WTC11 (cell line): ENCODE measurements around the gene PLLP.

Source experiments
- CREM ChIP-seq: sonication (generic); formaldehyde crosslinking; IDR thresholded peaks from 2 replicates; pipeline ENCODE4 v1.8.1; 2022; ENCODE audit warnings: mild to moderate bottlenecking, missing genetic modification reagents, moderate library complexity
- CTCF ChIP-seq: fragments of 200-600 bp; IDR thresholded peaks from 2 replicates; pipeline ENCODE4 v1.8.0; 2022; ENCODE audit warnings: antibody characterized with exemption
- ELF4 ChIP-seq: sonication (generic); formaldehyde crosslinking; IDR thresholded peaks from 2 replicates; pipeline ENCODE4 v1.8.1; 2022; ENCODE audit warnings: low read depth, mild to moderate bottlenecking, moderate library complexity, missing genetic modification reagents
- ETV6 ChIP-seq: sonication (generic); formaldehyde crosslinking; IDR thresholded peaks from 2 replicates; pipeline ENCODE4 v1.8.1; 2022; ENCODE audit warnings: mild to moderate bottlenecking, missing genetic modification reagents
- FOXP4 ChIP-seq: sonication (generic); formaldehyde crosslinking; IDR thresholded peaks from 2 replicates; pipeline ENCODE4 v1.8.0; 2022; ENCODE audit warnings: mild to moderate bottlenecking, missing genetic modification reagents
- IRF1 ChIP-seq: sonication (generic); formaldehyde crosslinking; IDR thresholded peaks from 2 replicates; pipeline ENCODE4 v1.8.0; 2023; ENCODE audit warnings: missing genetic modification reagents
- SP1 ChIP-seq: sonication (generic); formaldehyde crosslinking; conservative IDR thresholded peaks from 2 replicates; pipeline ENCODE4 v1.8.1; 2022; ENCODE audit warnings: missing genetic modification reagents
- ZNF121 ChIP-seq: sonication (generic); formaldehyde crosslinking; IDR thresholded peaks from 2 replicates; pipeline ENCODE4 v1.8.0; 2023; ENCODE audit warnings: missing genetic modification reagents
- ZNF138 ChIP-seq: sonication (generic); formaldehyde crosslinking; conservative IDR thresholded peaks from 2 replicates; pipeline ENCODE4 v1.8.1; 2022; ENCODE audit warnings: mild to moderate bottlenecking, moderate library complexity, missing genetic modification reagents
- TF ChIP-seq, protein P1 (sequence below): sonication (generic); formaldehyde crosslinking; IDR thresholded peaks from 2 replicates; pipeline ENCODE4 v1.8.0; 2023; ENCODE audit warnings: mild to moderate bottlenecking, missing genetic modification reagents
- TF ChIP-seq, protein P2 (sequence below): sonication (generic); formaldehyde crosslinking; IDR thresholded peaks from 2 replicates; pipeline ENCODE4 v1.8.1; 2022; ENCODE audit warnings: low read depth, missing genetic modification reagents, borderline replicate concordance
- TF ChIP-seq, protein P3 (sequence below): sonication (generic); formaldehyde crosslinking; IDR thresholded peaks from 2 replicates; pipeline ENCODE4 v1.8.1; 2022; ENCODE audit warnings: missing genetic modification reagents, borderline replicate concordance

DNA sequence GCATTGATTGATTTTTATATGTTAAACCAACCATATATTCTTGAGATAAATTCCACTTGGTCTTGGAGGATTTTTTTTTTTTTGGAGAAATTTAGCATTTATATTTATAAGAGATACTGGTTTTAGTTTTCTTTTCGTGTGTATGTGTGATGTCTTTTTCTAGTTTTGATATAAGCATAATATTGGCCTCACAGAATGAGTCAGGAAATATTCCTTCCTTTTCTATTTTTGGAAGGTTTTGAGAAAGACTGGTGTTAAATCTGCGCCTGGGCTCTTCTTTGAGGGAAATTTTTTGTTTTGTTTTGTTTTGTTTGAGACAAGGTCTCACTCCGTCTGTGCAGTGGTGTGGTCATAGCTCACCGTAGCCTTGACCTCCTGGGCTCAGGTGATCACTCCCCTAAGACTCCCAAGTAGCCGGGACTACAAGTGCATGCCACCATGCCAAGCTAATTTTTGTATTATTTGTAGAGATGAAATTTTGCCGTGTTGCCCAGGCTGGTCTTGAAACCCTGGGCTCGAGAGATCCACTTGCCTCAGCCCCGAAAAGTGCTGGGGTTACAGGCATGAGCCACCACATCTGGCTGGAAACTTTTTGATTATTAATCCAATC is 45.4 kb upstream of the PLLP start:
- TF ChIP-seq CTCF = no peak
- TF ChIP-seq, protein P1, sequence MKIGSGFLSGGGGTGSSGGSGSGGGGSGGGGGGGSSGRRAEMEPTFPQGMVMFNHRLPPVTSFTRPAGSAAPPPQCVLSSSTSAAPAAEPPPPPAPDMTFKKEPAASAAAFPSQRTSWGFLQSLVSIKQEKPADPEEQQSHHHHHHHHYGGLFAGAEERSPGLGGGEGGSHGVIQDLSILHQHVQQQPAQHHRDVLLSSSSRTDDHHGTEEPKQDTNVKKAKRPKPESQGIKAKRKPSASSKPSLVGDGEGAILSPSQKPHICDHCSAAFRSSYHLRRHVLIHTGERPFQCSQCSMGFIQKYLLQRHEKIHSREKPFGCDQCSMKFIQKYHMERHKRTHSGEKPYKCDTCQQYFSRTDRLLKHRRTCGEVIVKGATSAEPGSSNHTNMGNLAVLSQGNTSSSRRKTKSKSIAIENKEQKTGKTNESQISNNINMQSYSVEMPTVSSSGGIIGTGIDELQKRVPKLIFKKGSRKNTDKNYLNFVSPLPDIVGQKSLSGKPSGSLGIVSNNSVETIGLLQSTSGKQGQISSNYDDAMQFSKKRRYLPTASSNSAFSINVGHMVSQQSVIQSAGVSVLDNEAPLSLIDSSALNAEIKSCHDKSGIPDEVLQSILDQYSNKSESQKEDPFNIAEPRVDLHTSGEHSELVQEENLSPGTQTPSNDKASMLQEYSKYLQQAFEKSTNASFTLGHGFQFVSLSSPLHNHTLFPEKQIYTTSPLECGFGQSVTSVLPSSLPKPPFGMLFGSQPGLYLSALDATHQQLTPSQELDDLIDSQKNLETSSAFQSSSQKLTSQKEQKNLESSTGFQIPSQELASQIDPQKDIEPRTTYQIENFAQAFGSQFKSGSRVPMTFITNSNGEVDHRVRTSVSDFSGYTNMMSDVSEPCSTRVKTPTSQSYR = no peak
- TF ChIP-seq FOXP4 = no peak
- no peak for TF ChIP-seq ELF4 (CRISPR knock-in tag)
- no peak for TF ChIP-seq CREM
- TF ChIP-seq IRF1 (CRISPR knock-in tag) = no peak
- TF ChIP-seq ZNF121 (CRISPR knock-in tag) = no peak
- TF ChIP-seq ETV6 (CRISPR knock-in tag) = no peak
- TF ChIP-seq, protein P2, sequence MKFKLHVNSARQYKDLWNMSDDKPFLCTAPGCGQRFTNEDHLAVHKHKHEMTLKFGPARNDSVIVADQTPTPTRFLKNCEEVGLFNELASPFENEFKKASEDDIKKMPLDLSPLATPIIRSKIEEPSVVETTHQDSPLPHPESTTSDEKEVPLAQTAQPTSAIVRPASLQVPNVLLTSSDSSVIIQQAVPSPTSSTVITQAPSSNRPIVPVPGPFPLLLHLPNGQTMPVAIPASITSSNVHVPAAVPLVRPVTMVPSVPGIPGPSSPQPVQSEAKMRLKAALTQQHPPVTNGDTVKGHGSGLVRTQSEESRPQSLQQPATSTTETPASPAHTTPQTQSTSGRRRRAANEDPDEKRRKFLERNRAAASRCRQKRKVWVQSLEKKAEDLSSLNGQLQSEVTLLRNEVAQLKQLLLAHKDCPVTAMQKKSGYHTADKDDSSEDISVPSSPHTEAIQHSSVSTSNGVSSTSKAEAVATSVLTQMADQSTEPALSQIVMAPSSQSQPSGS (CRISPR knock-in tag) = no peak
- no peak for TF ChIP-seq SP1 (CRISPR knock-in tag)
- TF ChIP-seq, protein P3, sequence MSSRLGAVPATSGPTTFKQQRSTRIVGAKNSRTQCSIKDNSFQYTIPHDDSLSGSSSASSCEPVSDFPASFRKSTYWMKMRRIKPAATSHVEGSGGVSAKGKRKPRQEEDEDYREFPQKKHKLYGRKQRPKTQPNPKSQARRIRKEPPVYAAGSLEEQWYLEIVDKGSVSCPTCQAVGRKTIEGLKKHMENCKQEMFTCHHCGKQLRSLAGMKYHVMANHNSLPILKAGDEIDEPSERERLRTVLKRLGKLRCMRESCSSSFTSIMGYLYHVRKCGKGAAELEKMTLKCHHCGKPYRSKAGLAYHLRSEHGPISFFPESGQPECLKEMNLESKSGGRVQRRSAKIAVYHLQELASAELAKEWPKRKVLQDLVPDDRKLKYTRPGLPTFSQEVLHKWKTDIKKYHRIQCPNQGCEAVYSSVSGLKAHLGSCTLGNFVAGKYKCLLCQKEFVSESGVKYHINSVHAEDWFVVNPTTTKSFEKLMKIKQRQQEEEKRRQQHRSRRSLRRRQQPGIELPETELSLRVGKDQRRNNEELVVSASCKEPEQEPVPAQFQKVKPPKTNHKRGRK (CRISPR knock-in tag) = no peak
- no peak for TF ChIP-seq ZNF138
